ENCODE results near the gene PDXP.
"Not testable (repeated sequence)": the region's sequence is repeated elsewhere in the genome, so short reads cannot be mapped to it uniquely, and the experiment has no call there.

PDXP gene, protein sequence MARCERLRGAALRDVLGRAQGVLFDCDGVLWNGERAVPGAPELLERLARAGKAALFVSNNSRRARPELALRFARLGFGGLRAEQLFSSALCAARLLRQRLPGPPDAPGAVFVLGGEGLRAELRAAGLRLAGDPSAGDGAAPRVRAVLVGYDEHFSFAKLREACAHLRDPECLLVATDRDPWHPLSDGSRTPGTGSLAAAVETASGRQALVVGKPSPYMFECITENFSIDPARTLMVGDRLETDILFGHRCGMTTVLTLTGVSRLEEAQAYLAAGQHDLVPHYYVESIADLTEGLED

DNA sequence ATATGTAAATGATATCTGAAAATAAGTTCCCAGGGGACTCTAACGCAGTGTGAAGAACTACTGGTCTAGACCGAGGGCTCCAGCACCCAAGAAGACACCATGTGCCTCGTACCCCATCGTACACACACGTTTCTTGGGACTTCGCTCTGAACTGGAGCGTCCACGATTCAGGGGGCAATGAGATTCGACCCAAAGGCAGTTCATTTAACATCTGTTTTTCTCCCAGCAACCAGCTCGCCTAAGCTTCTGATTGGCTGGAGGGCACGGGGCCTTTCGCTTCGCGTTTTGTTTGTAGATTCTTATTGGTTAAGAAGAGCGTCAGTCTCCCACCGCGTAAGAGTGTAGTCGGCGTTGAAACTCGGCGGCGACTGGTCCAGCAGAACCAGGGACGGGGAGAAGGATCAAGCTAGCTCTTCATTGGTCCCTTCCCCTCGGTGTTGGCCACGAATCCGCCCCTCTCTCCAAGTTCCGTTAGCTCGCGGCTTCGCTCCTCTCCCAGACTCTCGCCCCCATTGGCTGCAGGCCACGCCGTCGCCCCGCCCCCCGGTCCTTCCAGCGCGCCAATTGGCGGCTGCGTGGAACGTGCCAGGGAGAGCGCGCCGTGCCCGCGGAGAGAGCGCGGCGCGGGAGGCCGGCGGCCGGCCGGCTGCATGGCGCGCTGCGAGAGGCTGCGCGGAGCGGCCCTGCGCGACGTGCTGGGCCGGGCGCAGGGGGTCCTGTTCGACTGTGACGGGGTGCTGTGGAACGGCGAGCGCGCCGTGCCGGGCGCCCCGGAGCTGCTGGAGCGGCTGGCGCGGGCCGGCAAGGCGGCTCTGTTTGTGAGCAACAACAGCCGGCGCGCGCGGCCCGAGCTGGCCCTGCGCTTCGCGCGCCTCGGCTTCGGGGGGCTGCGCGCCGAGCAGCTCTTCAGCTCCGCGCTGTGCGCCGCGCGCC is at the start of gene PDXP:
PDXP (plus strand) TSS at position 591 of the 933 bp plus-strand sequence; CDS start at position 651, 60 bp downstream.
- Histone ChIP-seq H3K27me3 (ENCODE audit: control insufficient read depth, insufficient read depth, low read length) (no peaks in the 10 kb centered on the region), H3K36me3 (ENCODE audit: control insufficient read depth, insufficient read depth, low read length) (peaks cover 5% of the 10 kb centered on the region), H3K4me1 (ENCODE audit: control insufficient read depth, insufficient read depth, low read length) (peaks cover 6% of the 10 kb centered on the region), H3K27ac (ENCODE audit: low read depth, low read length) (peak within 1 kb of the TSS; percentile 60), H3K4me3 (ENCODE audit: low read depth, low read length) (peak within 1 kb of the TSS; percentile 69), H3K9me3 (ENCODE audit: control insufficient read depth, insufficient read depth, low read length) (no peaks in the 10 kb centered on the region), H3K9ac (ENCODE audit: low read depth, low read length) (peak within 1 kb of the TSS; percentile 37; the same call in 1 of the 2 replicates)

GRCh38 chr22:37609240-37610152 is 49.0 kb upstream of the PDXP start:
- H3K27ac ChIP-seq (ENCODE audit: low read depth, low read length) = peak overlapping the region; percentile 100
- no peaks in the 10 kb centered on the region for H3K27me3 ChIP-seq (ENCODE audit: control insufficient read depth, insufficient read depth, low read length)
- H3K4me1 ChIP-seq (ENCODE audit: control insufficient read depth, insufficient read depth, low read length) = no peaks in the 10 kb centered on the region
- H3K9me3 ChIP-seq (ENCODE audit: control insufficient read depth, insufficient read depth, low read length) = no peaks in the 10 kb centered on the region
- no peaks in the 10 kb centered on the region; the same call in 1 of the 2 replicates for H3K36me3 ChIP-seq (ENCODE audit: control insufficient read depth, insufficient read depth, low read length)
- H3K9ac ChIP-seq (ENCODE audit: low read depth, low read length) = peak overlapping the region; percentile 33
- peak overlapping the region; percentile 86 for H3K4me3 ChIP-seq (ENCODE audit: low read depth, low read length)

DNA sequence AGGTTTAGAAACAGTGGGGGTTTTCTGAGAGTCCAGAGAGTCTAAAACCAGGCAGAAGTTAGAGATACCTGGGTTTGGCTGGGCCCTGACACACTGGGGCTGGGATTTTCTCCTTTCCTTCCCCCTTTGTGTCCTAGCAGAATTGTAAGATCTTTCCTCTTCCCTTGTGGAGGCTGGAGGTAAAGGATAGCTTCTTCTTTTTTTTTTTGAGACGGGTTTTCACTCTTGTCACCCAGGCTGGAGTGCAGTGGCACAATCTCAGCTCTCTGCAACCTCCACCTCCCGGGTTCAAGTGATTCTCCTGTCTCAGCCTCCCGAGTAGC is 48.4 kb upstream of the PDXP start:
- not testable (repeated sequence) for H3K27ac ChIP-seq (ENCODE audit: low read depth, low read length); H3K9me3 ChIP-seq (ENCODE audit: control insufficient read depth, insufficient read depth, low read length); H3K36me3 ChIP-seq (ENCODE audit: control insufficient read depth, insufficient read depth, low read length); H3K4me1 ChIP-seq (ENCODE audit: control insufficient read depth, insufficient read depth, low read length); H3K9ac ChIP-seq (ENCODE audit: low read depth, low read length); H3K27me3 ChIP-seq (ENCODE audit: control insufficient read depth, insufficient read depth, low read length)
- peak overlapping the region; percentile 86 for H3K4me3 ChIP-seq (ENCODE audit: low read depth, low read length)

DNA sequence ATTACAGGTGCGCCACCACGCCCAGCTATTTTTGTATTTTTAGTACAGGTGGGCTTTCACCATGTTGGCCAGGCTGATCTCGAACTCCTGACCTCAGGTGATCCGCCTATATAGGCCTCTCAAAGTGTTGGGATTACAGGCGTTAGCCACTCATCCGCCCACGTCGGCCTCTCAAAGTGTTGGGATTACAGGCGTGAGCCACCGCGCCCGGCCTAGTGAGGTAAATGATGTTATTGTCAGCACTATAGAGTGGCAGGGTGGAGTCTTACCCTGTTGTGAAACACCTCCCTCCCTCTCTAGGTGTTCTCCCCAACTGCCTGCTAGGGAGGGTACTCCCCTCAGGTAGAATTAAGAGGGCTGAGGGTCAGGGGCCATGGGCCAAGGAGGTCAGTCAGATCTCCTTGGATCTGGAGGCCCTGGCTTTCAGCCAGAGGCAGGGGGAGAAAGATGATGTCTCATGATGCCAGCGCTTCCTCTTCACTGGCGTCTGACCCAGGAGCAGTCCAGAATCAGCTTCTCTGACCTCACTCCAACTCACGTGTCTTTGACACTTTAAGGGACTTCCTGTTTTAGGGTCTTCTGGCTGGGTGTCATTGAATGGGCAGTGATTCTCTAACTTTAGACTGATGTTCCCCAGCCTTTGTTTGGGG is 47.9 kb upstream of the PDXP start:
- peaks cover 3% of the 10 kb centered on the region; the same call in 1 of the 2 replicates for H3K36me3 ChIP-seq (ENCODE audit: control insufficient read depth, insufficient read depth, low read length)
- no peak overlapping the region for H3K27ac ChIP-seq (ENCODE audit: low read depth, low read length)
- no peak overlapping the region for H3K4me3 ChIP-seq (ENCODE audit: low read depth, low read length)
- no peak overlapping the region for H3K9ac ChIP-seq (ENCODE audit: low read depth, low read length)
- no peaks in the 10 kb centered on the region for H3K4me1 ChIP-seq (ENCODE audit: control insufficient read depth, insufficient read depth, low read length)
- no peaks in the 10 kb centered on the region for H3K27me3 ChIP-seq (ENCODE audit: control insufficient read depth, insufficient read depth, low read length)
- no peaks in the 10 kb centered on the region for H3K9me3 ChIP-seq (ENCODE audit: control insufficient read depth, insufficient read depth, low read length)

DNA sequence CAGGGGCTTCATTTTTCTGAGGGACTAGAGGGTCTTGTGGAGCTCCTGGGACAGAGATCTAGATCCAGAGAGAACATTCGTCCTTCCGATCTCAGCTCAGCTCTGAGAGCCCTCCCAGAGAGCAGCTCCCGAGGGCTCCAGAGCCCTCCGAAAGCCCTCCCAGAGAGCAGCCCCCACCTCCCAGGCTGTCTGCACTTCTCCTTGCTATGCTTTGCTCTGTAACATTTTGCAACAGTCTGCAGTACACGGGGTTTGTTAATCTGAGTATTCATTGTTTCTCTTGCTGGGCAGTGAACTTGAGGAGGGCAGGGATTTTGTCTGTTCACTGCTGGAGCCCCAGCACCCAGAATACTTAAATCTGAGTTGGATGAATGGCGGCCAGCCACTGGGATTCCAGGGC is 47.3 kb upstream of the PDXP start:
- H3K4me1 ChIP-seq (ENCODE audit: control insufficient read depth, insufficient read depth, low read length) = no peaks in the 10 kb centered on the region
- H3K4me3 ChIP-seq (ENCODE audit: low read depth, low read length) = no peak overlapping the region
- H3K36me3 ChIP-seq (ENCODE audit: control insufficient read depth, insufficient read depth, low read length) = peaks cover 6% of the 10 kb centered on the region; the same call in 1 of the 2 replicates
- H3K9ac ChIP-seq (ENCODE audit: low read depth, low read length) = no peak overlapping the region
- no peaks in the 10 kb centered on the region for H3K27me3 ChIP-seq (ENCODE audit: control insufficient read depth, insufficient read depth, low read length)
- no peaks in the 10 kb centered on the region for H3K9me3 ChIP-seq (ENCODE audit: control insufficient read depth, insufficient read depth, low read length)
- no peak overlapping the region for H3K27ac ChIP-seq (ENCODE audit: low read depth, low read length)

DNA sequence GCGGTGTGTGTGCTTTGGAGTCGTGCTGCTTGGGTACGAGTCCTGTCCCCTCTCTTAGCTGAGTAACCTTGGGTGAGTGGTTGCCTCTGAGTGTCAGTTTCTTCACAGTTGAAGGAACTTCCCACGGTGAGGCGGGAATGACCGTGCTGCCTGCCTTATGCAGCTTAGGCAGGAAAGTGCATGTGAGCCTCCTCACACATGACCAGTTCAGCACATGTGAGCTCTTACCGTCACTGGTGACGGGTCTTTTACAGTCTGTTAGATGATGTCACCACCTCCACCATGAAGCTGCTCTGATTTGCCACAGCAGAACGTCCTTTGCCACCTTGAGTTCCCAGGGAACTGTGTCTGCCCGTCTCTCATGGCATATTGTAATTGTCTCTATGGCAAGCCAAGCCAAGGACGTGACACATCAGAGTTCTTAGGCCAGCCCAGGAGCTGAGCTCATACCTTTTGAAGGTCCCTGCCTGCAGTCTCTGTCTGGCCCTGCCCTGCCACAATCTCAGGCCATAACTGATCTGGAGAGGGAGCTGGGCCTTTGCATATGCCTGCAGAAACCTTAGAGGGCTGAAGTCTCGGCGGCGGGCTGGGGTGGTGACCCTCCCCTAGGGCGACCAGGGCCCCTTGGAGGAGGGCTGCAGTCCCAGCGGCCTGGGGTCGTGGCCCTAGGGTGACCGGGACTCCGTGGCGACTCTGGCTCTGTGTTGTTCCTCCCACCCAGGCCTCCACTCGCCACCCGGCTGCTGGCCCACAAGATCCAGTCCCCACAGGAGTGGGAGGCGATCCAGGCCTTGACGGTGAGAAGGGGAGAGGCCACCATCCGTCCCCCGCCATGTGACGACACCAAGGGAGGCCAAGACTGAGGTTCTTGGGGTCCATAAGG is 42.1 kb upstream of the PDXP start:
- Histone ChIP-seq H3K36me3 (ENCODE audit: control insufficient read depth, insufficient read depth, low read length) (peaks cover 49% of the 10 kb centered on the region), H3K4me1 (ENCODE audit: control insufficient read depth, insufficient read depth, low read length) (no peaks in the 10 kb centered on the region), H3K9ac (ENCODE audit: low read depth, low read length) (no peak overlapping the region), H3K9me3 (ENCODE audit: control insufficient read depth, insufficient read depth, low read length) (no peaks in the 10 kb centered on the region), H3K4me3 (ENCODE audit: low read depth, low read length) (no peak overlapping the region), H3K27me3 (ENCODE audit: control insufficient read depth, insufficient read depth, low read length) (no peaks in the 10 kb centered on the region), H3K27ac (ENCODE audit: low read depth, low read length) (no peak overlapping the region)

GRCh38 chr22:37617431-37617830 is 41.1 kb upstream of the PDXP start:
- Histone ChIP-seq H3K4me1 (ENCODE audit: control insufficient read depth, insufficient read depth, low read length) (no peaks in the 10 kb centered on the region), H3K36me3 (ENCODE audit: control insufficient read depth, insufficient read depth, low read length) (peaks cover 55% of the 10 kb centered on the region), H3K9ac (ENCODE audit: low read depth, low read length) (no peak overlapping the region), H3K4me3 (ENCODE audit: low read depth, low read length) (no peak overlapping the region), H3K9me3 (ENCODE audit: control insufficient read depth, insufficient read depth, low read length) (no peaks in the 10 kb centered on the region), H3K27ac (ENCODE audit: low read depth, low read length) (no peak overlapping the region), H3K27me3 (ENCODE audit: control insufficient read depth, insufficient read depth, low read length) (no peaks in the 10 kb centered on the region)

DNA sequence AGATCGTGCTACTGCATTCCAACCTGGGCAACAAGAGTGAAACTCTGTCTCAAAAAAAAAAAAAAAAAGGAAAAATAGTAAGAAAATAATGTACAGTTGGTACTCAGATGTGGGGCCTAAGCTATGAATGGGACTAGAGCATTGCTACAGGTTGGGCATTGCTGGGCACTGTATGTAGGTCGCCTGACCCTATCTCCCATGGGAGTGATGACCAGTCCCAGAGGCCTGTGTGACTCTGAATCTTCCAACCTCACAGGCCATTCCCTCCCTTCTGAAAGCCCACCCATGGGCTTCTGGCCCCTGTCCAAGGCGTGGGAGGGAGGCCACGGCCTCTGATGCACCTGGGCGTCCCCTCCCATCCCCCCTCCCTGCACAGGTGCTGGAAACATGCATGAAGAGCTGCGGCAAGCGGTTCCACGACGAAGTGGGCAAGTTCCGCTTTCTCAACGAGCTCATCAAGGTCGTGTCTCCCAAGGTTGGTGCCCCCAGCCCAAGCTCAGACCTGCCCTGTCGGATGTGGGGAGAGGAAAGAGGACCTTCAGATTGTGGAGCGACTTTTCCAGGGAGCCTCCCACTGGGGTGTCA is 40.4 kb upstream of the PDXP start:
- Histone ChIP-seq H3K27ac (ENCODE audit: low read depth, low read length) (no peak overlapping the region), H3K9ac (ENCODE audit: low read depth, low read length) (no peak overlapping the region), H3K36me3 (ENCODE audit: control insufficient read depth, insufficient read depth, low read length) (peaks cover 60% of the 10 kb centered on the region), H3K4me1 (ENCODE audit: control insufficient read depth, insufficient read depth, low read length) (no peaks in the 10 kb centered on the region), H3K4me3 (ENCODE audit: low read depth, low read length) (no peak overlapping the region), H3K27me3 (ENCODE audit: control insufficient read depth, insufficient read depth, low read length) (no peaks in the 10 kb centered on the region), H3K9me3 (ENCODE audit: control insufficient read depth, insufficient read depth, low read length) (no peaks in the 10 kb centered on the region)

DNA sequence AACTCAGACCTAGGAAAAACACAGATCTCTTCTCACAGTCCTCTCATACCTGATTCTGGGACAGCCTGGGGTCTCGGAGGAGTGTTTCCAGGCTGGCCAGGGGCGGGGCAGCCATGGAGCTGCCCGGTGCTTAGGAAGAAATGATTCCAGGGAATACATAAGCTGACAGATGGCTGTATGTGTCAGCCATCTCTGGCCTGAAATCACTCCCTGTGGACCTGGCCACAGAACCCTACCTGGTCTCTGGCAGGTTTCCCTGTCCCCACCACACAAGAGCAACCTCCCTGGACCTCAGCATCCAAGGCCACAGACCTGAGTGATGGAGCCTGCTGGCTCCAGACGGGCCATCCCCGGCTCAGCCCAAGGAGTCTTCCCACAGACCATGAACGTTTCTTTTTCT is 39.8 kb upstream of the PDXP start:
- no peak overlapping the region for H3K27ac ChIP-seq (ENCODE audit: low read depth, low read length)
- no peak overlapping the region for H3K4me3 ChIP-seq (ENCODE audit: low read depth, low read length)
- no peak overlapping the region for H3K9ac ChIP-seq (ENCODE audit: low read depth, low read length)
- H3K4me1 ChIP-seq (ENCODE audit: control insufficient read depth, insufficient read depth, low read length) = peaks cover under 1% of the 10 kb centered on the region
- peaks cover 60% of the 10 kb centered on the region for H3K36me3 ChIP-seq (ENCODE audit: control insufficient read depth, insufficient read depth, low read length)
- H3K9me3 ChIP-seq (ENCODE audit: control insufficient read depth, insufficient read depth, low read length) = no peaks in the 10 kb centered on the region
- H3K27me3 ChIP-seq (ENCODE audit: control insufficient read depth, insufficient read depth, low read length) = no peaks in the 10 kb centered on the region
